ENCODE data around the gene ROS1.
"Not testable (repeated sequence)": the region's sequence is repeated elsewhere in the genome, so short reads cannot be mapped to it uniquely, and the experiment has no call there.

The ROS1 gene

GRCh38 chr6:117375446-117375845 lies 50.3 kb downstream of the ROS1 start:
- no peak for TF ChIP-seq PPARA (CRISPR knock-in tag; IDR thresholded peaks at IDR 0.05; ENCODE audit: borderline replicate concordance)
- TF ChIP-seq ZFP3 (CRISPR knock-in tag; IDR thresholded peaks at IDR 0.05), result no peak
- no peak for TF ChIP-seq CSDC2 (CRISPR knock-in tag; IDR thresholded peaks at IDR 0.05)
- TF ChIP-seq ZNF70 (CRISPR knock-in tag; IDR thresholded peaks at IDR 0.05), result no peak
- ATAC-seq, result no peak

GRCh38 chr6:117373211-117373813 lies 52.4 kb downstream of the ROS1 start:
- TF ChIP-seq BACH2 (CRISPR knock-in tag; IDR thresholded peaks at IDR 0.05; ENCODE audit: borderline replicate concordance) (no peak), POU6F1 (CRISPR knock-in tag; IDR thresholded peaks at IDR 0.05; ENCODE audit: borderline replicate concordance, low read depth) (no peak), ZNF565 (CRISPR knock-in tag; conservative IDR thresholded peaks at IDR 0.05; ENCODE audit: low read depth) (no peak), TSHZ2 (CRISPR knock-in tag; IDR thresholded peaks at IDR 0.05) (no peak), PPARA (CRISPR knock-in tag; IDR thresholded peaks at IDR 0.05; ENCODE audit: borderline replicate concordance) (no peak), ZFP30 (CRISPR knock-in tag; IDR thresholded peaks at IDR 0.05) (no peak), ARNTL (CRISPR knock-in tag; IDR thresholded peaks at IDR 0.05; ENCODE audit: borderline replicate concordance, low read depth) (no peak), ESRRG (CRISPR knock-in tag; IDR thresholded peaks at IDR 0.05) (no peak), TOX (CRISPR knock-in tag; IDR thresholded peaks at IDR 0.05; ENCODE audit: borderline replicate concordance) (no peak), ZNF70 (CRISPR knock-in tag; IDR thresholded peaks at IDR 0.05) (no peak), GLIS3 (CRISPR knock-in tag; IDR thresholded peaks at IDR 0.05) (no peak), ZNF8 (CRISPR knock-in tag; IDR thresholded peaks at IDR 0.05) (no peak)
- no peak for ATAC-seq

- not testable (repeated sequence) for ATAC-seq
These were observed 53.5 kb downstream of the ROS1 start for GRCh38 chr6:117372289-117372688.

GRCh38 chr6:117371492-117371891 lies 54.2 kb downstream of the ROS1 start:
- ATAC-seq, result no peak
- TF ChIP-seq SNAI2 (CRISPR knock-in tag; IDR thresholded peaks at IDR 0.05) (no peak), TCF4 (CRISPR knock-in tag; IDR thresholded peaks at IDR 0.05; ENCODE audit: borderline replicate concordance) (no peak), BACH2 (CRISPR knock-in tag; IDR thresholded peaks at IDR 0.05; ENCODE audit: borderline replicate concordance) (no peak), POU6F1 (CRISPR knock-in tag; IDR thresholded peaks at IDR 0.05; ENCODE audit: borderline replicate concordance, low read depth) (no peak), PPARA (CRISPR knock-in tag; IDR thresholded peaks at IDR 0.05; ENCODE audit: borderline replicate concordance) (no peak), ISL1 (CRISPR knock-in tag; IDR thresholded peaks at IDR 0.05) (no peak), CSDC2 (CRISPR knock-in tag; IDR thresholded peaks at IDR 0.05) (no peak), ZFP30 (CRISPR knock-in tag; IDR thresholded peaks at IDR 0.05) (no peak), CSRNP3 (CRISPR knock-in tag; IDR thresholded peaks at IDR 0.05) (no peak)

- no peak for ATAC-seq
- no peak for TF ChIP-seq ZNF8 (CRISPR knock-in tag; IDR thresholded peaks at IDR 0.05)
- TF ChIP-seq TSHZ2 (CRISPR knock-in tag; IDR thresholded peaks at IDR 0.05), result no peak
- no peak for TF ChIP-seq CSDC2 (CRISPR knock-in tag; IDR thresholded peaks at IDR 0.05)
- no peak for TF ChIP-seq GLIS3 (CRISPR knock-in tag; IDR thresholded peaks at IDR 0.05)
- no peak for TF ChIP-seq ZFP3 (CRISPR knock-in tag; IDR thresholded peaks at IDR 0.05)
- no peak for TF ChIP-seq ZC3H10 (CRISPR knock-in tag; IDR thresholded peaks at IDR 0.05)
- no peak for TF ChIP-seq BACH2 (CRISPR knock-in tag; IDR thresholded peaks at IDR 0.05; ENCODE audit: borderline replicate concordance)
- TF ChIP-seq ZNF565 (CRISPR knock-in tag; conservative IDR thresholded peaks at IDR 0.05; ENCODE audit: low read depth), result no peak
- no peak for TF ChIP-seq ZFP30 (CRISPR knock-in tag; IDR thresholded peaks at IDR 0.05)
- TF ChIP-seq TOX (CRISPR knock-in tag; IDR thresholded peaks at IDR 0.05; ENCODE audit: borderline replicate concordance), result no peak
- TF ChIP-seq SNAI2 (CRISPR knock-in tag; IDR thresholded peaks at IDR 0.05), result no peak
- no peak for TF ChIP-seq OSR1 (CRISPR knock-in tag; IDR thresholded peaks at IDR 0.05)
- TF ChIP-seq PPARA (CRISPR knock-in tag; IDR thresholded peaks at IDR 0.05; ENCODE audit: borderline replicate concordance), result no peak
- TF ChIP-seq ARNTL (CRISPR knock-in tag; IDR thresholded peaks at IDR 0.05; ENCODE audit: borderline replicate concordance, low read depth), result no peak
These were observed 66.2 kb downstream of the ROS1 start for GRCh38 chr6:117359581-117359980.
